NCI-H1105 (cell line): ENCODE data around the gene TMEM89.

Experiments
- DNase-seq: peaks from one replicate; lab custom pipeline; 2025; lab: John Stamatoyannopoulos, UW

TMEM89 gene

GRCh38 chr3:48588230-48588629 lies 33.3 kb downstream of the TMEM89 start:
- no peak for DNase-seq

- no peak for DNase-seq
Observed at GRCh38 chr3:48587686-48588085, 33.9 kb downstream of the TMEM89 start.

DNA sequence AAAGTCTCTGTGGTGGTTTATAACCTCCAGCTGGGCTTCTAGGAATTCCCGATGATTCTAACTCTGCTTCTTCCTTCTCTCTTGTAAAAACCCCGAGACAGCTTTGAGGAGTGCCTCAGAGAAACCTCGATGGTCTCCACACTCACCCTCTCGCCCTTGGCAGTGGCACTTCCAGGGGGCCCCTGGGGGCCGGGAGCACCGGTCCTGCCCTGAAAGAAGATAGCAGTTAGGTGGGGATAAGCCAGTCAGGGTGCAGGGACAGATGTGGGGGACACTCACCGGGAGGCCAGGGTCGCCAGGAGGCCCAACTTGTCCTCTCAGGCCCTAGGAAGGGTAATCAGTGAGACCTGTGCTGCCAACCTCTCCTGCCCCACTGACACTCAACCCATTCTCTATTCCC lies 36.2 kb downstream of the TMEM89 start:
- no peak for DNase-seq

GRCh38 chr3:48584836-48585235 lies 36.7 kb downstream of the TMEM89 start:
- no peak for DNase-seq

DNA sequence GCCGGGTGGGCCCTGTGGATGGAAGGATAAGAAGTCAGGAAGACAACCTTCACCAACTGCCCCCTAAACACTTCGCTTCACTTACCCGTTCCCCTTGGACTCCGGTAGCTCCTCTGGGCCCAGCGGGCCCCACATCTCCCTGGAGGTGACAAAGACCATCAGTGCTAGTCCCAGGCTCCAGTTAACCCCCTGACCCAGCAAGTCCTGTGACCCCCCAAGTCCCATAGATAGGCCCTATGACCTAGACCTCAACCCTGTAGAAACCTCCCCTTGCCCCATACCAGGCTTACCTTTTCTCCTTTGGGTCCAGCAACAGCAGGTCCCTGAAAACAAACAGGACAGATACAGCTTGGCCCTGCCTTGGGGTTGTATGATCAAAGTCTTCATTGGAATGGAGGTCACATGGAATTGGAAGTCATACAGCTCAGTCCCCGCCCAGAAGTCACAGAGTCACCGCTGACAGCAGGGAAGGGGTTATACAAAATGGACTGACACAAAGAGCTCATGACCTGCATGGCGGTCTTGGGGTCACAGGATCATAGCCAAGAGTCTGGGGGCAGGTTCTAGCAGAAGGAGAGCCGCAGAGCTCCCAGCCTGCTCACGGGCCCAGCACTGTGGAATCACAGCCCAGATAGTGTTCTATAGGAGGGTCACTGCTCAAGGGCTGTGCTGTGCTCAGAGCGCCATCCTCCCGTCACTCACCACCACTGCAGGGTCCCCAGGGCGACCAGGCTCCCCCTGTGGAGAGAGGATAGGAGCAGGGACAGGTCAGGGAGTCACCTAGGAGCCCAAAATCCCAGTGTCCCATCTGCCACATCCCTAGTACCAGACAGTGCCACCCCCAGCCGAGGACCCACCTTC lies 39.7 kb downstream of the TMEM89 start:
- DNase-seq = no peak

GRCh38 chr3:48576647-48577046 lies 44.9 kb downstream of the TMEM89 start:
- no peak for DNase-seq

GRCh38 chr3:48575366-48575765 lies 46.2 kb downstream of the TMEM89 start:
- DNase-seq = no peak

DNA sequence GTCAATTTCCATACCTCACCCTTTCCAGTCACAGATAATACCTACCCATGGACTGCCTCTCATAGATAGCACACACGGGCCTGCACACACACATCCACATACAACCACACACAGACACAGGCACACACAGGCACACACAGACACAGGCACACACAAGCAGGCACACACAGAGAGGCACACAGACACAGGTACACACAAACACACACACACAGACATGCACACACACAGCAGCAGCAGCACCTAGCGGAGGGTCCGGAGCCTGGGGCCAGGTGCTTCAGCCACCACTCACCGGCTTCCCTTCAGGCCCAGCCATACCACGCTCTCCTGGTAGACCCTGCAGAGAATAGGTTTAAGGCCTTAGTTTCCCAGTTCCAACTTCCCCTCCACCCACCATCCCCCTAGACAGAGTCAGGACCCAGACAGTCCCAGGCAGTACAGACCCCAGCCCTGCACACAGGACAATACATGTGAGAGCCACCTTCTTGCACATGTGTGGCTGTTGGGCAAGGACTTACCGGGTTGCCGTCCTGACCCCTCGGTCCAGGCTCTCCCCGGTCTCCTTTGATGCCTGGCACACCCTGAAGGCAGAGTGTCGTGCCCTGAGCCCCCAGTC lies 47.5 kb downstream of the TMEM89 start:
- DNase-seq = no peak

DNA sequence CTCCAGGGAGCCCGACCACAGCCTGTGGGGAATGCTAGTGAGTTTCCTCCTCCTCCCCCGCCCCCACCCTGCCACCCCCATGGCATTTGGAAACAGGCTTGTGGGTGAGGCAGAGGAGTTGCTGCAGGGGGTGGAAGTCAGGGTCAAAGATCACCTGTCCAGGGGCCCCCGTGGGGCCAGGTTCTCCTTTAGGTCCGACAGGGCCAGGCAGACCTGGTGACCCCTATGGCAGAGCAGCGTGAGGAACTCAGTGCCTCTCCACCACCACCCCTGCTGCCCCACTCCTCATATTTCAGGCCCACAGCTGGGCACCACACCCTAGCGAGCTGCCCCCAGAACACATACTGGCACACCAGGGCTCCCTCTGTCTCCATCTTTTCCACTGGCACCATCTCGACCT lies 49.1 kb downstream of the TMEM89 start:
- no peak for DNase-seq

- no peak for DNase-seq
Observed at GRCh38 chr3:48571938-48572337, 49.6 kb downstream of the TMEM89 start.
